Activated T-cell treated with anti-CD3 and anti-CD28 coated beads, Interleukin-2, amount 50 U/mL, for 24 hours (primary cell): ENCODE data around the gene ZNF800.
"Not testable (repeated sequence)": the region's sequence is repeated elsewhere in the genome, so short reads cannot be mapped to it uniquely, and the experiment has no call there.

Experiments
- DNase-seq: peaks from one replicate; pipeline ENCODE4 v3.0.0-alpha.2; 2020
- H3K27ac Mint-ChIP-seq: 2 replicates; pipeline ENCODE4 v1.8.0; 2020; ENCODE audit warnings: mild to moderate bottlenecking, mixed read lengths
- H3K27me3 Mint-ChIP-seq: 2 replicates; pipeline ENCODE4 v1.8.0; 2020; ENCODE audit warnings: mixed read lengths
- H3K36me3 Mint-ChIP-seq: 2 replicates; pipeline ENCODE4 v1.8.0; 2020; ENCODE audit warnings: low read depth, mixed read lengths
- H3K4me1 Mint-ChIP-seq: 2 replicates; pipeline ENCODE4 v1.8.0; 2020; ENCODE audit warnings: low read depth, mixed read lengths
- H3K4me3 Mint-ChIP-seq: 2 replicates; pipeline ENCODE4 v1.8.0; 2020; ENCODE audit warnings: mild to moderate bottlenecking, moderate library complexity, mixed read lengths
- H3K9me3 Mint-ChIP-seq: 2 replicates; pipeline ENCODE4 v1.8.0; 2020; ENCODE audit warnings: mixed read lengths

The ZNF800 gene

GRCh38 chr7:127404286-127405072 lies 12.0 kb upstream of the ZNF800 start:
- DNase-seq = no peak
- Mint-ChIP-seq H3K27ac (peak overlapping the region; percentile 13), H3K9me3 (no peaks in the 10 kb centered on the region), H3K27me3 (peaks cover 2% of the 10 kb centered on the region), H3K36me3 (no peaks in the 10 kb centered on the region), H3K4me1 (peaks cover 23% of the 10 kb centered on the region), H3K4me3 (no peak overlapping the region)

- Mint-ChIP-seq H3K4me3 (no peak overlapping the region), H3K9me3 (peaks cover 12% of the 10 kb centered on the region)
- no peak for DNase-seq
Measured at GRCh38 chr7:127396184-127396583, 3.7 kb upstream of the ZNF800 start.

GRCh38 chr7:127395104-127395503 lies 2.6 kb upstream of the ZNF800 start:
- peak overlapping the region; percentile 13 for H3K27ac Mint-ChIP-seq
- not testable (repeated sequence) for DNase-seq, H3K27me3 Mint-ChIP-seq, H3K4me3 Mint-ChIP-seq
- H3K9me3 Mint-ChIP-seq = peaks cover 12% of the 10 kb centered on the region
- H3K4me1 Mint-ChIP-seq = peaks cover 46% of the 10 kb centered on the region
- peaks cover 17% of the 10 kb centered on the region for H3K36me3 Mint-ChIP-seq

More at GRCh38 chr7:127396184-127396583, 3.7 kb upstream of the ZNF800 start:
- Mint-ChIP-seq H3K27me3 (peaks cover 6% of the 10 kb centered on the region), H3K4me1 (peaks cover 35% of the 10 kb centered on the region), H3K27ac (no peak overlapping the region), H3K36me3 (peaks cover 6% of the 10 kb centered on the region)

GRCh38 chr7:127393368-127394058 lies 1.0 kb upstream of the ZNF800 start:
- H3K36me3 Mint-ChIP-seq = peaks cover 33% of the 10 kb centered on the region

GRCh38 chr7:127392182-127392565 lies 334 bp downstream of the ZNF800 start:
- H3K4me3 Mint-ChIP-seq = peak overlapping the region; percentile 97
- peaks cover 45% of the 10 kb centered on the region for H3K36me3 Mint-ChIP-seq
- DNase-seq = no peak
- no peaks in the 10 kb centered on the region for H3K27me3 Mint-ChIP-seq
- peak overlapping the region; percentile 97 for H3K27ac Mint-ChIP-seq
- H3K4me1 Mint-ChIP-seq = peaks cover 73% of the 10 kb centered on the region
- H3K9me3 Mint-ChIP-seq = peaks cover 12% of the 10 kb centered on the region

More at GRCh38 chr7:127393368-127394058, 1.0 kb upstream of the ZNF800 start:
- peak overlapping the region; percentile 83 for H3K4me3 Mint-ChIP-seq
- H3K27me3 Mint-ChIP-seq = peaks cover 4% of the 10 kb centered on the region
- H3K27ac Mint-ChIP-seq = peak overlapping the region; percentile 95
- H3K4me1 Mint-ChIP-seq = peaks cover 61% of the 10 kb centered on the region
- peaks cover 12% of the 10 kb centered on the region for H3K9me3 Mint-ChIP-seq
- DNase-seq = no peak

GRCh38 chr7:127391591-127392181 lies 822 bp downstream of the ZNF800 start:
- H3K9me3 Mint-ChIP-seq = peaks cover 12% of the 10 kb centered on the region
- H3K27ac Mint-ChIP-seq = peak overlapping the region; percentile 97
- H3K4me3 Mint-ChIP-seq = peak overlapping the region; percentile 97
- peaks cover 75% of the 10 kb centered on the region for H3K4me1 Mint-ChIP-seq
- DNase-seq = peak; percentile 76
- peaks cover 47% of the 10 kb centered on the region for H3K36me3 Mint-ChIP-seq
- H3K27me3 Mint-ChIP-seq = no peaks in the 10 kb centered on the region

- Mint-ChIP-seq H3K4me3 (peak overlapping the region; percentile 97), H3K27ac (peak overlapping the region; percentile 96), H3K9me3 (peaks cover 12% of the 10 kb centered on the region), H3K27me3 (no peaks in the 10 kb centered on the region), H3K4me1 (peaks cover 75% of the 10 kb centered on the region), H3K36me3 (peaks cover 53% of the 10 kb centered on the region)
- no peak for DNase-seq
Measured at GRCh38 chr7:127390817-127391590, 1.5 kb downstream of the ZNF800 start.

- Mint-ChIP-seq H3K4me3 (peak overlapping the region; percentile 97), H3K36me3 (peaks cover 57% of the 10 kb centered on the region), H3K27ac (peak overlapping the region; percentile 41), H3K9me3 (peaks cover 8% of the 10 kb centered on the region), H3K27me3 (no peaks in the 10 kb centered on the region), H3K4me1 (peaks cover 70% of the 10 kb centered on the region)
- DNase-seq = no peak
Measured at GRCh38 chr7:127390186-127390816, 2.2 kb downstream of the ZNF800 start.

GRCh38 chr7:127389321-127389720 lies 3.2 kb downstream of the ZNF800 start:
- Mint-ChIP-seq H3K27me3 (no peaks in the 10 kb centered on the region), H3K27ac (no peak overlapping the region), H3K9me3 (no peaks in the 10 kb centered on the region), H3K36me3 (peaks cover 64% of the 10 kb centered on the region), H3K4me1 (peaks cover 68% of the 10 kb centered on the region), H3K4me3 (peak overlapping the region; percentile 97)
- DNase-seq = no peak

- H3K4me1 Mint-ChIP-seq = peaks cover 65% of the 10 kb centered on the region
- H3K27me3 Mint-ChIP-seq = no peaks in the 10 kb centered on the region
- H3K9me3 Mint-ChIP-seq = no peaks in the 10 kb centered on the region
- H3K4me3 Mint-ChIP-seq = peak overlapping the region; percentile 21
- peaks cover 73% of the 10 kb centered on the region for H3K36me3 Mint-ChIP-seq
- H3K27ac Mint-ChIP-seq = no peak overlapping the region
- no peak for DNase-seq
Measured at GRCh38 chr7:127387974-127388373, 4.5 kb downstream of the ZNF800 start.

- Mint-ChIP-seq H3K9me3 (no peaks in the 10 kb centered on the region), H3K27me3 (no peaks in the 10 kb centered on the region), H3K27ac (peak overlapping the region; percentile 62), H3K36me3 (peaks cover 78% of the 10 kb centered on the region), H3K4me3 (peak overlapping the region; percentile 25), H3K4me1 (peaks cover 72% of the 10 kb centered on the region)
- no peak for DNase-seq
Measured at GRCh38 chr7:127383123-127383835, 9.2 kb downstream of the ZNF800 start.

- Mint-ChIP-seq H3K4me1 (peaks cover 74% of the 10 kb centered on the region), H3K36me3 (peaks cover 79% of the 10 kb centered on the region), H3K9me3 (no peaks in the 10 kb centered on the region), H3K27ac (peak overlapping the region; percentile 20), H3K4me3 (no peak overlapping the region), H3K27me3 (no peaks in the 10 kb centered on the region)
- no peak for DNase-seq
Measured at GRCh38 chr7:127382301-127383085, 10.0 kb downstream of the ZNF800 start.

GRCh38 chr7:127380479-127380878 lies 12.0 kb downstream of the ZNF800 start:
- H3K27ac Mint-ChIP-seq = no peak overlapping the region
- peaks cover 85% of the 10 kb centered on the region for H3K36me3 Mint-ChIP-seq
- no peaks in the 10 kb centered on the region for H3K9me3 Mint-ChIP-seq
- no peaks in the 10 kb centered on the region for H3K27me3 Mint-ChIP-seq
- no peak overlapping the region for H3K4me3 Mint-ChIP-seq
- peaks cover 81% of the 10 kb centered on the region for H3K4me1 Mint-ChIP-seq
- no peak for DNase-seq
